ENCODE results near the gene PHF8.

PHF8 gene

DNA sequence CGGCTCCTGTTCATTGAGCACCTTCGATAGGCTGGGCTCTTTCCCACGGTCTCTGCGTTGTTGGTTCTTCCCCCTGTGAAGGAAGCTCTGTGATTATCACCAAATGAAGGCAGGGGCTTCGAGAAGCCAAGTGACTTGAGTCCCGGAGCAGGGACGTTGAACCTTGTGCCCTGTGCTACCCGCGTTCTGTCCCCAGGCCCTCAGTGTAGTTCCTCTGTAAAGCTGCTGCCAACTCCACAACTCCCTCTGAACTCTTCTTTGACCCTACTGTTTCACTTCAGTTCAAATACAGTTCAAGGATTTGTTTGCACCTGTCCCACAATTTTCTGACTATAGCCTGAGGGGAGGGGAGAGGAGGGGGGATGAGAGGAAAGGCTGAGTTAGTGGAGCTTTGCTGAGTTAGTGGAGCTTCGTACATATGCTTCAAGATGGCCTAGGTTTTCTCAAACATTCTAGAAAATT lies 635 bp upstream of the PHF8 start:
- H3K14ac ChIP-seq (ENCODE audit: low read length), result no peak overlapping the region
- H4K91ac ChIP-seq (ENCODE audit: low read depth, low read length, poor library complexity), result no peak overlapping the region
- H3K27ac ChIP-seq (replicated peaks; ENCODE audit: low read length), result peak overlapping the region; percentile 97
- H3K36me3 ChIP-seq (replicated peaks in 1 of 2; ENCODE audit: control insufficient read depth in 2 of 2, insufficient read depth in 2 of 2, low read length in 2 of 2), result peaks cover 0 to 18% of the 10 kb centered on the region in 2 donors
- no peak overlapping the region for H2BK120ac ChIP-seq (ENCODE audit: low read depth, low read length)
- H3K23ac ChIP-seq (ENCODE audit: low read depth, low read length, poor library complexity), result no peak overlapping the region
- H3K79me1 ChIP-seq (ENCODE audit: low read depth, low read length), result no peaks in the 10 kb centered on the region
- H3K4me2 ChIP-seq (ENCODE audit: insufficient read depth, low read length, poor library complexity, severe bottlenecking), result peak overlapping the region; percentile 45
- no peak overlapping the region for H2BK15ac ChIP-seq (ENCODE audit: low read length)
- no peak for DNase-seq (ENCODE audit: low spot score)
- no peak overlapping the region for H2BK12ac ChIP-seq (ENCODE audit: low read length)
- H3K18ac ChIP-seq (ENCODE audit: low read length), result peak overlapping the region; percentile 57
- no peaks in the 10 kb centered on the region for H3K9me3 ChIP-seq (replicated peaks in 1 of 2; ENCODE audit: control insufficient read depth in 2 of 2, insufficient read depth in 1 of 2, low read depth in 1 of 2, low read length in 2 of 2)
- H2AK5ac ChIP-seq (ENCODE audit: low read depth, low read length), result no peak overlapping the region
- no peak overlapping the region for H3K4ac ChIP-seq (ENCODE audit: low read length)
- H3K9ac ChIP-seq (ENCODE audit: low read depth, low read length, poor library complexity), result peak overlapping the region; percentile 84
- peaks cover 3% of the 10 kb centered on the region in 2 donors for H3K4me1 ChIP-seq (ENCODE audit: control insufficient read depth in 2 of 2, insufficient read depth in 1 of 2, low read depth in 1 of 2, low read length in 2 of 2)
- peak overlapping the region; percentile 49 to 77 for H3K4me3 ChIP-seq (ENCODE audit: low read length in 2 of 2)
- H2AFZ ChIP-seq (ENCODE audit: low read length), result peak overlapping the region; percentile 75
- no peaks in the 10 kb centered on the region for H3K27me3 ChIP-seq (ENCODE audit: control insufficient read depth in 3 of 3, insufficient read depth in 3 of 3, low read depth in 1 of 3, low read length in 3 of 3)
- H2BK5ac ChIP-seq (ENCODE audit: low read length), result no peak overlapping the region
- no CpG with 5 or more reads among the region's 10 CpGs for WGBS, 2 donors (ENCODE audit: extremely low coverage in 2 of 2, insufficient read length in 2 of 2, insufficient replicate concordance in 1 of 2)
- no peak overlapping the region for H4K8ac ChIP-seq (ENCODE audit: low read depth, low read length)

DNA sequence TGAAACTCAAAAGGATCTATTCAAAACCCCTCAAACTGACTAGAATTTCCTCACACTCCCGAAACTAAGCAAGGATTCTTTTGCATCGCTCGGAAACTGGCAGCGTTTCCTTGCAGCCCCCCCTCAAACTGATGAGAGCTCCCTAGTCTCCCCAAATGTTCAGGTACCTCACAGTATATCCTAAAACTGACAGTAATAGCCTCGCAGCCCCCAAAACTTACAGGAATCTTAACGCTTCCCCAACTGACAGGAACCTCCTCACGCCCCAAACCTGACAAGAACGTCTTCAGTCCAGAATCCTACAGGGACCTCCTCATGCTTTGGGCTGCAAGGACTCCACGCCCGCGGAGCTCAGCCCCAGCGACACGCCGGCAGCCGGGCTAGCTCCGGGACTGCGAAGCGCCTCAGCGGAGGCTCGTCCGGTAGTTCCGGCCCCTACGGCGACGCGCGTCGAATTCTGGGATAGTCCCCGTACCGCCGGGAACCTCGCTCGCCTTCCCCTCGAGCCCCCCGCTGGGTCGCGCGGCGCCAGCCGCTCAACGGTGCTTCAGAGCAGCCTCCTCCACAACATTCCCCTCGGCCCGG lies 640 bp downstream of the PHF8 start:
- no peaks in the 10 kb centered on the region for H3K9me3 ChIP-seq (replicated peaks in 1 of 2; ENCODE audit: control insufficient read depth in 2 of 2, insufficient read depth in 1 of 2, low read depth in 1 of 2, low read length in 2 of 2)
- H4K91ac ChIP-seq (ENCODE audit: low read depth, low read length, poor library complexity), result no peak overlapping the region
- no peak overlapping the region for H4K8ac ChIP-seq (ENCODE audit: low read depth, low read length)
- H3K23ac ChIP-seq (ENCODE audit: low read depth, low read length, poor library complexity), result no peak overlapping the region
- peak overlapping the region; percentile 93 for H2AFZ ChIP-seq (ENCODE audit: low read length)
- peak overlapping the region; percentile 84 for H3K9ac ChIP-seq (ENCODE audit: low read depth, low read length, poor library complexity)
- H2BK5ac ChIP-seq (ENCODE audit: low read length), result no peak overlapping the region
- H2BK15ac ChIP-seq (ENCODE audit: low read length), result no peak overlapping the region
- peak overlapping the region; percentile 42 for H3K4me2 ChIP-seq (ENCODE audit: insufficient read depth, low read length, poor library complexity, severe bottlenecking)
- H3K27ac ChIP-seq (replicated peaks; ENCODE audit: low read length), result peak overlapping the region; percentile 94
- WGBS, 2 donors (ENCODE audit: extremely low coverage in 2 of 2, insufficient read length in 2 of 2, insufficient replicate concordance in 1 of 2), result no CpG with 5 or more reads among the region's 43 CpGs
- no peak overlapping the region for H2AK5ac ChIP-seq (ENCODE audit: low read depth, low read length)
- peak overlapping the region; percentile 69 to 84 for H3K4me3 ChIP-seq (ENCODE audit: low read length in 2 of 2)
- no peak overlapping the region for H3K4ac ChIP-seq (ENCODE audit: low read length)
- no peaks in the 10 kb centered on the region for H3K79me1 ChIP-seq (ENCODE audit: low read depth, low read length)
- no peak overlapping the region for H3K14ac ChIP-seq (ENCODE audit: low read length)
- peak overlapping the region; percentile 87 for H2BK120ac ChIP-seq (ENCODE audit: low read depth, low read length)
- H2BK12ac ChIP-seq (ENCODE audit: low read length), result no peak overlapping the region
- peaks cover 0 to 28% of the 10 kb centered on the region in 2 donors for H3K36me3 ChIP-seq (replicated peaks in 1 of 2; ENCODE audit: control insufficient read depth in 2 of 2, insufficient read depth in 2 of 2, low read length in 2 of 2)
- H3K18ac ChIP-seq (ENCODE audit: low read length), result peak overlapping the region; percentile 96
- peak; percentile 4 for DNase-seq (ENCODE audit: low spot score)
- no peaks in the 10 kb centered on the region for H3K27me3 ChIP-seq (ENCODE audit: control insufficient read depth in 3 of 3, insufficient read depth in 3 of 3, low read depth in 1 of 3, low read length in 3 of 3)
- H3K4me1 ChIP-seq (ENCODE audit: control insufficient read depth in 2 of 2, insufficient read depth in 1 of 2, low read depth in 1 of 2, low read length in 2 of 2), result peaks cover 3% of the 10 kb centered on the region in 2 donors

DNA sequence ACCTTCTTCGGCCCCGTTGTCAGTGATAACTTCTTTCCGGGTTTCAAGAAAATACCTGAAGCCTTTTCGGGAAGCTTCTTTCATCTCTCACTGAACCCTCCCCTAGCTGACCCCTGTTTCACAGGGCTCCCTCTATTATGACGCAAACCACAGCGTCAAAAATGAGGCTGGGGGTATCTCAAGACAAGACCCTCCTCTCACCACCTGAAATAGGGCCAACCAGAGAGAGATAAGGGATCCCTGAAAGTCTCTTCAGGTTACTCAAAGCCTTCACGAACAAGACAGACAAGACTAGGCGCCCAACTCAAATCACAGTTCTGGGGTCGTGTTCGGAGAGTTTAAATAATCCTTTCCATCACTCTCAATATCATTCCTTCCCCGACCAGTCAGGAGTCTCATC lies 1.2 kb downstream of the PHF8 start:
- Histone ChIP-seq H3K4me2 (ENCODE audit: insufficient read depth, low read length, poor library complexity, severe bottlenecking) (peak overlapping the region; percentile 42), H3K4me1 (ENCODE audit: control insufficient read depth in 2 of 2, insufficient read depth in 1 of 2, low read depth in 1 of 2, low read length in 2 of 2) (peaks cover 3% of the 10 kb centered on the region in 2 donors), H2AFZ (ENCODE audit: low read length) (peak overlapping the region; percentile 93), H3K23ac (ENCODE audit: low read depth, low read length, poor library complexity) (no peak overlapping the region), H3K27me3 (ENCODE audit: control insufficient read depth in 3 of 3, insufficient read depth in 3 of 3, low read depth in 1 of 3, low read length in 3 of 3) (no peaks in the 10 kb centered on the region), H2AK5ac (ENCODE audit: low read depth, low read length) (no peak overlapping the region), H3K9ac (ENCODE audit: low read depth, low read length, poor library complexity) (no peak overlapping the region), H3K18ac (ENCODE audit: low read length) (no peak overlapping the region), H3K9me3 (replicated peaks in 1 of 2; ENCODE audit: control insufficient read depth in 2 of 2, insufficient read depth in 1 of 2, low read depth in 1 of 2, low read length in 2 of 2) (no peaks in the 10 kb centered on the region), H3K79me1 (ENCODE audit: low read depth, low read length) (no peaks in the 10 kb centered on the region), H3K4me3 (ENCODE audit: low read length in 2 of 2) (peak overlapping the region; percentile 69 to 84), H3K27ac (replicated peaks; ENCODE audit: low read length) (no peak overlapping the region), H2BK15ac (ENCODE audit: low read length) (no peak overlapping the region), H4K8ac (ENCODE audit: low read depth, low read length) (no peak overlapping the region), H3K36me3 (replicated peaks in 1 of 2; ENCODE audit: control insufficient read depth in 2 of 2, insufficient read depth in 2 of 2, low read length in 2 of 2) (peaks cover 0 to 31% of the 10 kb centered on the region in 2 donors), H2BK12ac (ENCODE audit: low read length) (no peak overlapping the region), H2BK5ac (ENCODE audit: low read length) (no peak overlapping the region), H3K4ac (ENCODE audit: low read length) (no peak overlapping the region), H3K14ac (ENCODE audit: low read length) (no peak overlapping the region), H4K91ac (ENCODE audit: low read depth, low read length, poor library complexity) (no peak overlapping the region), H2BK120ac (ENCODE audit: low read depth, low read length) (no peak overlapping the region)
- WGBS, 2 donors (ENCODE audit: extremely low coverage in 2 of 2, insufficient read length in 2 of 2, insufficient replicate concordance in 1 of 2), result no CpG with 5 or more reads among the region's 11 CpGs
- DNase-seq (ENCODE audit: low spot score), result peak; percentile 2

DNA sequence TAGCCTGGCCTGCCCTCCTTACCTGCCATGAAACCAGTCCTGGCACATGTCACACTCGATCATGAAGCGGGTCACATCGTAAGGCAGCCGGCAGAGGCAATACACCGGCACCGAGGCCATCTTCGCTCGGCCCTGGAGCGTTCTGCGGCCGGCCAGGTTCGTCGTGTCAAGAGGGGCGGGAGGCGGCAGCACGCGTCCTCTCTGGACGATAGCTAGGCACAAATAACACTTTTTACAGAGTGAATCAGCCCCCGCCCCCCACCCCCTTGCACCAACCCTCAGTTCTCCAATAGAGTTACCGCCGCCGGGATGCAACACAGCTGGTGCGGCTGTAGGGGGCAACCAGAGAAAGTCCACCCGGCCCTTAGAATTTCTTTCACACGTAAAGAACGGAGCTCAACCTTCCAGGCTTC lies 1.7 kb downstream of the PHF8 start:
- no peak overlapping the region for H2BK12ac ChIP-seq (ENCODE audit: low read length)

More for the DNA sequence above, 1.7 kb downstream of the PHF8 start:
- Histone ChIP-seq H4K8ac (ENCODE audit: low read depth, low read length) (no peak overlapping the region), H2BK5ac (ENCODE audit: low read length) (no peak overlapping the region), H3K79me1 (ENCODE audit: low read depth, low read length) (no peaks in the 10 kb centered on the region), H3K4me2 (ENCODE audit: insufficient read depth, low read length, poor library complexity, severe bottlenecking) (peak overlapping the region; percentile 40), H3K23ac (ENCODE audit: low read depth, low read length, poor library complexity) (no peak overlapping the region), H3K4me1 (ENCODE audit: control insufficient read depth in 2 of 2, insufficient read depth in 1 of 2, low read depth in 1 of 2, low read length in 2 of 2) (peaks cover 3% of the 10 kb centered on the region in 2 donors), H2AFZ (ENCODE audit: low read length) (peak overlapping the region; percentile 93), H3K36me3 (replicated peaks in 1 of 2; ENCODE audit: control insufficient read depth in 2 of 2, insufficient read depth in 2 of 2, low read length in 2 of 2) (peaks cover 0 to 35% of the 10 kb centered on the region in 2 donors), H2BK120ac (ENCODE audit: low read depth, low read length) (no peak overlapping the region), H3K27ac (replicated peaks; ENCODE audit: low read length) (no peak overlapping the region), H2AK5ac (ENCODE audit: low read depth, low read length) (no peak overlapping the region), H3K9me3 (replicated peaks in 1 of 2; ENCODE audit: control insufficient read depth in 2 of 2, insufficient read depth in 1 of 2, low read depth in 1 of 2, low read length in 2 of 2) (no peaks in the 10 kb centered on the region), H4K91ac (ENCODE audit: low read depth, low read length, poor library complexity) (no peak overlapping the region), H3K14ac (ENCODE audit: low read length) (no peak overlapping the region), H3K4ac (ENCODE audit: low read length) (no peak overlapping the region), H2BK15ac (ENCODE audit: low read length) (no peak overlapping the region), H3K4me3 (ENCODE audit: low read length in 2 of 2) (peak overlapping the region; percentile 69 to 72), H3K27me3 (ENCODE audit: control insufficient read depth in 3 of 3, insufficient read depth in 3 of 3, low read depth in 1 of 3, low read length in 3 of 3) (no peaks in the 10 kb centered on the region), H3K9ac (ENCODE audit: low read depth, low read length, poor library complexity) (peak overlapping the region; percentile 81), H3K18ac (ENCODE audit: low read length) (peak overlapping the region; percentile 48)
- DNase-seq (ENCODE audit: low spot score), result peak; percentile 33
- no CpG with 5 or more reads among the region's 26 CpGs for WGBS, 2 donors (ENCODE audit: extremely low coverage in 2 of 2, insufficient read length in 2 of 2, insufficient replicate concordance in 1 of 2)

Data from neuronal stem cell (in vitro differentiated cells).